Measurements from ENCODE around the gene ZNF184.

Gene ZNF184

GRCh38 chr6:27422651-27423332, 50.1 kb downstream of the ZNF184 start:
- Histone ChIP-seq H3K4ac (ENCODE audit: low read depth, low read length) (no peak overlapping the region), H3K4me3 (ENCODE audit: low read length) (no peak overlapping the region), H4K8ac (ENCODE audit: low read depth, low read length) (no peak overlapping the region), H3K4me1 (ENCODE audit: control insufficient read depth, low read depth, low read length) (no peaks in the 10 kb centered on the region), H3K23ac (ENCODE audit: low read length) (no peak overlapping the region), H3K56ac (ENCODE audit: low read length) (no peak overlapping the region), H3K9ac (ENCODE audit: low read length) (peak overlapping the region; percentile 13), H3K4me2 (ENCODE audit: low read length) (peak overlapping the region; percentile 33), H2BK15ac (replicated peaks; ENCODE audit: low read depth) (no peak overlapping the region), H3K27ac (ENCODE audit: low read depth, low read length) (no peak overlapping the region), H3K36me3 (ENCODE audit: control insufficient read depth, insufficient read depth, low read length) (no peaks in the 10 kb centered on the region), H3K27me3 (ENCODE audit: insufficient read depth, low read length, poor library complexity) (no peaks in the 10 kb centered on the region), H3K79me2 (ENCODE audit: control insufficient read depth, insufficient read depth, low read length) (no peaks in the 10 kb centered on the region), H3K18ac (ENCODE audit: low read length) (no peak overlapping the region), H2AK5ac (ENCODE audit: low read length) (no peak overlapping the region), H2BK5ac (ENCODE audit: low read length) (no peak overlapping the region), H4K5ac (ENCODE audit: low read length) (no peak overlapping the region), H3K79me1 (ENCODE audit: low read length) (no peaks in the 10 kb centered on the region), H2BK120ac (ENCODE audit: low read depth, low read length) (no peak overlapping the region)
- DNase-seq = peak; percentile 80
- no CpG with 5 or more reads among the region's 32 CpGs for WGBS (ENCODE audit: extremely low coverage, insufficient coverage, low lambda C conversion rate)

- H3K27me3 ChIP-seq (ENCODE audit: insufficient read depth, low read length, poor library complexity) = no peaks in the 10 kb centered on the region
- H3K4me2 ChIP-seq (ENCODE audit: low read length) = no peak overlapping the region
- DNase-seq = no peak
- no peak overlapping the region for H2AK5ac ChIP-seq (ENCODE audit: low read length)
- no peak overlapping the region for H2BK120ac ChIP-seq (ENCODE audit: low read depth, low read length)
- H3K4me3 ChIP-seq (ENCODE audit: low read length) = no peak overlapping the region
- no peak overlapping the region for H3K4ac ChIP-seq (ENCODE audit: low read depth, low read length)
- no peak overlapping the region for H3K9ac ChIP-seq (ENCODE audit: low read length)
- no peak overlapping the region for H3K27ac ChIP-seq (ENCODE audit: low read depth, low read length)
- H4K8ac ChIP-seq (ENCODE audit: low read depth, low read length) = no peak overlapping the region
- no peak overlapping the region for H2BK5ac ChIP-seq (ENCODE audit: low read length)
- no peak overlapping the region for H2BK15ac ChIP-seq (replicated peaks; ENCODE audit: low read depth)
- H3K18ac ChIP-seq (ENCODE audit: low read length) = no peak overlapping the region
- H4K5ac ChIP-seq (ENCODE audit: low read length) = no peak overlapping the region
- no peak overlapping the region for H3K23ac ChIP-seq (ENCODE audit: low read length)
- H3K79me1 ChIP-seq (ENCODE audit: low read length) = no peaks in the 10 kb centered on the region
- no peaks in the 10 kb centered on the region for H3K4me1 ChIP-seq (ENCODE audit: control insufficient read depth, low read depth, low read length)
- no peaks in the 10 kb centered on the region for H3K36me3 ChIP-seq (ENCODE audit: control insufficient read depth, insufficient read depth, low read length)
- no peak overlapping the region for H3K56ac ChIP-seq (ENCODE audit: low read length)
- H3K79me2 ChIP-seq (ENCODE audit: control insufficient read depth, insufficient read depth, low read length) = no peaks in the 10 kb centered on the region
Observed at GRCh38 chr6:27419363-27419762, 53.5 kb downstream of the ZNF184 start.

DNA sequence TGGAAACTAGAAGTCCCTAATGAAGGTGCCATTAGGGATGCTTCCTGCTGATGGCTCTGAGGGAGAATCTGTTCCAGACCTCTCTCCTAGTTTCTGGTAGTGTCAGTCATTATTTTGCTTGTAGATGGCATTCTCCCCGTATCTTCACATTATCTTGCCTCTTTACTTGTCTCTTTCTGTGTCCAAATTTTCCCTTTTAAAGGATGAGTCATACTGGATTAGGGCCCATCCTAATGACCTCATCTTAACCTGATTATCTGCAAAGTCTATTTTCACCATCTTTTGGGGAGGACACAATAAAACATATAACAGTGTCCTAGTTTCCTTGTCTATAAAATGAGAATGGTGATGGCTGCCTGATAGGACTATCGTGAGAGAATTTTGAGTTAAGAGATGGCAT, 57.0 kb downstream of the ZNF184 start:
- whole genome bisulfite sequencing (ENCODE audit: extremely low coverage, insufficient coverage, low lambda C conversion rate) = no CpG with 5 or more reads among the region's 2 CpGs
- Histone ChIP-seq H4K8ac (ENCODE audit: low read depth, low read length) (no peak overlapping the region), H2BK15ac (replicated peaks; ENCODE audit: low read depth) (no peak overlapping the region), H2BK120ac (ENCODE audit: low read depth, low read length) (no peak overlapping the region), H3K4me2 (ENCODE audit: low read length) (no peak overlapping the region), H2AK5ac (ENCODE audit: low read length) (no peak overlapping the region), H3K23ac (ENCODE audit: low read length) (no peak overlapping the region), H3K56ac (ENCODE audit: low read length) (no peak overlapping the region), H3K4me1 (ENCODE audit: control insufficient read depth, low read depth, low read length) (no peaks in the 10 kb centered on the region), H3K27ac (ENCODE audit: low read depth, low read length) (no peak overlapping the region), H3K9ac (ENCODE audit: low read length) (no peak overlapping the region), H3K18ac (ENCODE audit: low read length) (no peak overlapping the region), H3K79me2 (ENCODE audit: control insufficient read depth, insufficient read depth, low read length) (no peaks in the 10 kb centered on the region), H2BK5ac (ENCODE audit: low read length) (no peak overlapping the region), H3K36me3 (ENCODE audit: control insufficient read depth, insufficient read depth, low read length) (no peaks in the 10 kb centered on the region), H3K27me3 (ENCODE audit: insufficient read depth, low read length, poor library complexity) (no peaks in the 10 kb centered on the region), H3K4me3 (ENCODE audit: low read length) (no peak overlapping the region), H3K4ac (ENCODE audit: low read depth, low read length) (no peak overlapping the region), H4K5ac (ENCODE audit: low read length) (no peak overlapping the region), H3K79me1 (ENCODE audit: low read length) (no peaks in the 10 kb centered on the region)
- no peak for DNase-seq

DNA sequence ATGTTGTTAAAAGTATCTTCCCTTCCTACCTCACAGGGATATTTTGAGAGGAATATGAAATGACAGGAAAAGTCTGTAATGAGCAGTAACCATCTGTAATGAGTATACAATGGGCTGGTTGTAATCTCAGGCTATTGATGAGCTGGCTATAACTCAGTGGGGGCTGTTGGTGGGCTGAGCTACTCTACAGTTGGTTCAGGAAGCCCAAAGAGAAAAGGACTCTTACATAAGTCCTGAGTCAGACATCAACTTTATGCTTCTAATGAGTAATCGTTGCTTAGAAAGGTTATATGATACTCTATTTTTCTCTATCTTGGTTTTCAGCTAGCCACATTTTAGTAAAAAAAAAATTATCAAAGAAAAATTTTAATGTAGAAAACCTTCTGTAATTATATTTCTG, 57.9 kb downstream of the ZNF184 start:
- H3K4me1 ChIP-seq (ENCODE audit: control insufficient read depth, low read depth, low read length) = no peaks in the 10 kb centered on the region
- no peak overlapping the region for H3K18ac ChIP-seq (ENCODE audit: low read length)
- H4K5ac ChIP-seq (ENCODE audit: low read length) = no peak overlapping the region
- no CpG with 5 or more reads among the region's 1 CpG for WGBS (ENCODE audit: extremely low coverage, insufficient coverage, low lambda C conversion rate)
- H3K27ac ChIP-seq (ENCODE audit: low read depth, low read length) = no peak overlapping the region
- H3K79me1 ChIP-seq (ENCODE audit: low read length) = no peaks in the 10 kb centered on the region
- H3K4ac ChIP-seq (ENCODE audit: low read depth, low read length) = no peak overlapping the region
- no peaks in the 10 kb centered on the region for H3K27me3 ChIP-seq (ENCODE audit: insufficient read depth, low read length, poor library complexity)
- H3K9ac ChIP-seq (ENCODE audit: low read length) = no peak overlapping the region
- H3K79me2 ChIP-seq (ENCODE audit: control insufficient read depth, insufficient read depth, low read length) = no peaks in the 10 kb centered on the region
- H2AK5ac ChIP-seq (ENCODE audit: low read length) = no peak overlapping the region
- no peak overlapping the region for H2BK5ac ChIP-seq (ENCODE audit: low read length)
- no peak overlapping the region for H3K4me2 ChIP-seq (ENCODE audit: low read length)
- no peak overlapping the region for H4K8ac ChIP-seq (ENCODE audit: low read depth, low read length)
- no peak for DNase-seq
- no peak overlapping the region for H2BK120ac ChIP-seq (ENCODE audit: low read depth, low read length)
- H3K4me3 ChIP-seq (ENCODE audit: low read length) = no peak overlapping the region
- H3K56ac ChIP-seq (ENCODE audit: low read length) = no peak overlapping the region
- no peak overlapping the region for H3K23ac ChIP-seq (ENCODE audit: low read length)
- no peaks in the 10 kb centered on the region for H3K36me3 ChIP-seq (ENCODE audit: control insufficient read depth, insufficient read depth, low read length)
- H2BK15ac ChIP-seq (replicated peaks; ENCODE audit: low read depth) = no peak overlapping the region

DNA sequence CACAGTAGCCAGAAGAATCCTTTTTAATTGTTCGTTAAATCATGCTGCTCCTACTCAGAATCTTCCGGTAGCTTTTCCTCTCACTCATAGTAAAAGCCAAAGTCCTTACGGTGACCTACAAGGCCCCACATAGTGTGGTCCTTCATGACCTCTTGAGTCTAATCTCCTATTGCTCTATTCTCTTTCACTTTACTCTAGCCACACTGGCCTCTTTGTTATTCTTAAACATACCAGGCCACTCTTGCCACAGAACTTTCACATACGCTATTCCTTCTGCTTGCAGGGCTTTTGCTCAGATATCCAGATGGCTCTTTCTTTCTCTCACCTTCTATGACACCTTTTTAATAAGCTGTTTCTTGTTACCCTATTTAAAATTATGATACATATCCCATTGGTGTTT, 58.6 kb downstream of the ZNF184 start:
- Histone ChIP-seq H3K4me2 (ENCODE audit: low read length) (no peak overlapping the region), H3K27me3 (ENCODE audit: insufficient read depth, low read length, poor library complexity) (no peaks in the 10 kb centered on the region), H2AK5ac (ENCODE audit: low read length) (no peak overlapping the region), H3K27ac (ENCODE audit: low read depth, low read length) (no peak overlapping the region), H2BK5ac (ENCODE audit: low read length) (no peak overlapping the region), H3K79me2 (ENCODE audit: control insufficient read depth, insufficient read depth, low read length) (no peaks in the 10 kb centered on the region), H3K18ac (ENCODE audit: low read length) (no peak overlapping the region), H2BK120ac (ENCODE audit: low read depth, low read length) (no peak overlapping the region), H4K5ac (ENCODE audit: low read length) (no peak overlapping the region), H3K23ac (ENCODE audit: low read length) (no peak overlapping the region), H3K56ac (ENCODE audit: low read length) (no peak overlapping the region), H2BK15ac (replicated peaks; ENCODE audit: low read depth) (no peak overlapping the region), H4K8ac (ENCODE audit: low read depth, low read length) (no peak overlapping the region), H3K9ac (ENCODE audit: low read length) (no peak overlapping the region), H3K4me1 (ENCODE audit: control insufficient read depth, low read depth, low read length) (no peaks in the 10 kb centered on the region), H3K79me1 (ENCODE audit: low read length) (no peaks in the 10 kb centered on the region), H3K4me3 (ENCODE audit: low read length) (no peak overlapping the region), H3K36me3 (ENCODE audit: control insufficient read depth, insufficient read depth, low read length) (no peaks in the 10 kb centered on the region), H3K4ac (ENCODE audit: low read depth, low read length) (no peak overlapping the region)
- no peak for DNase-seq
- no CpG with 5 or more reads among the region's 4 CpGs for WGBS (ENCODE audit: extremely low coverage, insufficient coverage, low lambda C conversion rate)

DNA sequence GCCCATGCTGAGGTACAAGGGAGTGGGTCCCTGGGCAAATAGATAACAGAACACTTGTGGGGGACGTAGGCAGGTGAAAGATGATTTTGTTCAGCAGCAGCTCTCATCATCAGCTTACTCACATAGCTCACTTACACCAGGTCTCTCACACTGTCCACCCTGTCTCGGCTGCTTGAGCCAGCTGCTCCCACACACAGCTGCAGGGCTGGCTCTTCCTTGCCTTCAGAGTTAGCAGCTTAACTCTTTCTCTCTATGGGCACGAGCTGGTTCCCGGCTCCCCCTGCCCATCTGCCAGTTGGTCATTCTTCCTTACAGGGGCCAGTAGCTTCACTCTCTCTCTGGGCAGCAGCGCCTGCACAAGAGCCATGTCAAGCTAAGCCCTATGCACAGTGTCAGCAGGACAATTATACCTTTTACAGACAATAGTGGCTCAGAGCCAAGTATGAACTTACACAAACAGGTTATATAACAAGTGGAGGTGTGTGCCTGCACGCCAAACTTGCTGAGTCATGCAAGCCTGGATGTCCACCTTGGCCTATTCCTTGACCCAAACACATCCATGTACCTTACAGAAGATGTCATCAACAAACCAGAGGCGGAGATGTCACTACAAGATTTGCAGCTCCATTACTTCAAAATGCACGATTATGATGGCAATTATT, 65.6 kb downstream of the ZNF184 start:
- H2BK120ac ChIP-seq (ENCODE audit: low read depth, low read length) = no peak overlapping the region
- H3K23ac ChIP-seq (ENCODE audit: low read length) = no peak overlapping the region
- no peaks in the 10 kb centered on the region for H3K36me3 ChIP-seq (ENCODE audit: control insufficient read depth, insufficient read depth, low read length)
- H3K9ac ChIP-seq (ENCODE audit: low read length) = no peak overlapping the region
- H3K79me1 ChIP-seq (ENCODE audit: low read length) = no peaks in the 10 kb centered on the region
- H3K4me3 ChIP-seq (ENCODE audit: low read length) = no peak overlapping the region
- no peaks in the 10 kb centered on the region for H3K27me3 ChIP-seq (ENCODE audit: insufficient read depth, low read length, poor library complexity)
- no peak overlapping the region for H4K8ac ChIP-seq (ENCODE audit: low read depth, low read length)
- H3K4me2 ChIP-seq (ENCODE audit: low read length) = no peak overlapping the region
- no peak overlapping the region for H3K18ac ChIP-seq (ENCODE audit: low read length)
- no peak for DNase-seq
- no peak overlapping the region for H3K4ac ChIP-seq (ENCODE audit: low read depth, low read length)
- H2AK5ac ChIP-seq (ENCODE audit: low read length) = no peak overlapping the region
- H2BK5ac ChIP-seq (ENCODE audit: low read length) = no peak overlapping the region
- no peak overlapping the region for H2BK15ac ChIP-seq (replicated peaks; ENCODE audit: low read depth)
- no peaks in the 10 kb centered on the region for H3K4me1 ChIP-seq (ENCODE audit: control insufficient read depth, low read depth, low read length)
- H3K56ac ChIP-seq (ENCODE audit: low read length) = no peak overlapping the region
- no CpG with 5 or more reads among the region's 8 CpGs for WGBS (ENCODE audit: extremely low coverage, insufficient coverage, low lambda C conversion rate)
- H3K79me2 ChIP-seq (ENCODE audit: control insufficient read depth, insufficient read depth, low read length) = no peaks in the 10 kb centered on the region
- H4K5ac ChIP-seq (ENCODE audit: low read length) = no peak overlapping the region
- H3K27ac ChIP-seq (ENCODE audit: low read depth, low read length) = no peak overlapping the region
